Sciatic nerve (tissue), 2 donors: ENCODE results near the gene CUBN. TPM values are rescaled to one million over a fixed set of nuclear protein-coding genes. Genes with fewer than 3 reads are reported as not detected.

Experiments used
- ATAC-seq: fragments of 200-7000 bp; cut with Tn5 transposase; one replicate; pipeline ENCODE4 v1.9.1; 2020; ENCODE audit warnings: mild to moderate bottlenecking, moderate library complexity
- DNase-seq: peaks from one replicate; pipeline ENCODE4 v3.0.0-alpha.2; 2020; ENCODE audit warnings: low spot score
- intact Hi-C: fragments of 100-400 bp; cut with DNase I; formaldehyde crosslinking; loops from one replicate; pipeline ENCODE4 v1.14.2; 2022
- total RNA-seq: library from RNA; stranded (reverse); fragmentation: NEBNext Ultra II Directional; extraction: Animal tissue kit (Norgen Biotek cat#: 25700); gene quantifications from one replicate; pipeline ENCODE4 v1.2.1, GENCODE V29; 2021
- donor health status: DM: no; HTN: no; CAD: no.
- donor health status: DM: no; HTN: no; CAD: no.

Gene CUBN
- total RNA-seq, 1 donor from 2014 or later: 27.6 TPM

- ATAC-seq (no peak), DNase-seq (no peak)
- intact Hi-C loops: loop anchor here (5.0 kb wide), 1 partner anchor 54 kb away; no protein-coding TSS in a partner anchor
Observed at GRCh38 chr10:17005621-17006566, 123.7 kb downstream of the CUBN start.

- ATAC-seq: no peak
- DNase-seq: no peak
- intact Hi-C loops: loop anchor here (5.0 kb wide), 1 partner anchor 53 kb away; no protein-coding TSS in a partner anchor
Observed at GRCh38 chr10:17004801-17005380, 124.7 kb downstream of the CUBN start.

DNA sequence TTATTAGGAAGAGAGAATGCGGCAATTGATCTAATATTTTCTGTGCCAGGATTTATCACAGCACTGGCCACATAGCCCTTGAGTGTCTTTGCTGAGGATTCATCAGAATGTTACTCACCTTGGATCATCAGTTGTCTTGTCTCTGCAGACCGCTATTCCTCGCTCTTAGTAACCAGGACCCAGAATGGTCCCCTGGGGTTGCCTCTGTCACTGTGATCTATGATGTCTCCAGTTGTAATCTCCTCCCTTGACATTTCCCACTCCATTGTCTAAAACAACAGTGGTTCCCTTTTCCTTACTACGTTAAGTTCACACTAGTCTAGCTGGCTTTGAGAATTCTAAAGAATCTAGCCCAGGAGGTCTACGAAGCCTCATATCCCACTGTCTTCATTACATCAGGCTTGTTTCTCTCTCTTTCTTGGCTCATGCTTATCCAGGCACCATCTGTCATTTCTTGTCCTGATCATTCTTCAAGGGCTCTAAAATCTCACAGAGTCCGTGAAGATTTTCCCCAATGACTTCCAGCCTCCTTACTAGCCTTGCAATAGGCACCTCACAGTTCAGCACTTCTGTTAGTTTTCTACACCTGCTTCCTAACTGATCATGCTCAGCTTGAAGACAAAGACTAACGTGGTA is 125.8 kb downstream of the CUBN start:
- DNase-seq (no peak), ATAC-seq (no peak)
- intact Hi-C loops: no loop called here

- no peak for DNase-seq
- intact Hi-C loops: no loop called here
- peak; percentile 29 for ATAC-seq
Observed at GRCh38 chr10:17003151-17003550, 126.5 kb downstream of the CUBN start.

DNA sequence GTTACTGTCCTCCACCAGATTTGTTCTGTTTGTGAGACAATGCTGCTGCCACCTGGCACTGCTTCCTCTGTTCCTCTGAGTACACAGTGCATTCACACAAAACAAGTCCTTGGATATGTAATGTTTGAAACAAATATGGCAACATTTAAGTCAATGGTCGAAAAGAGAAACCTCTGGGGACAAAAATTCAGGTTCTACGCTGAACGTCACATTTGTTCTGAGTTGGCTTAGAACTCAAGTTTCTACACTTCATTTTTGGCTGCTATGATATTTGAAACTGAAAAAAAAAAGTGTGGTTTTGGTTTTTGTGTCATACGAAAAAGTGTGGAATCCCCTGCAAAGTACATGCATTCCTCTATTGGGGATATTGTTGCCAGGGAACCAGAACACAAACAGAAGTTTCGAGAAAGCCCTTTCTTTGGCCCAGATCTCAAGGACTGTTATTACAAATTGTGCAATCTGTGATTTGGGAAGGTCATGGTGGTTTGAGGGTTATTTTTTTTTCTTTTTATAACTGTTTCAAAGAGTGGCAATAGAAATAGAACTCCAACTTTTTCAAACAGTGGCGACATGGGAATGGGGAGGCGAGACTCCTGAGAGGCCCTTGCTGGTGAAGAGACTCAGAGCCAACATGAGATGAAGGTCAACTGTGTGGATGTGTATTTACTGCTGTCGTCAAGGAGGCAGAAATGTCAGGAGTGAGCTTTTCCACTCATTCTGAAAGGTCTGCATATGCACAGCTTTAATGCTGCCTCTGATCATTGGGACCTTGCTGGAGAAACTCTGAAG is 127.5 kb downstream of the CUBN start:
- ATAC-seq (peak; percentile 87), DNase-seq (no peak)
- intact Hi-C loops: no loop called here

GRCh38 chr10:17001297-17001744 is 128.3 kb downstream of the CUBN start:
- ATAC-seq (peak; percentile 14), DNase-seq (no peak)
- intact Hi-C loops: no loop called here

GRCh38 chr10:16999665-17000451 is 129.8 kb downstream of the CUBN start:
- DNase-seq (no peak), ATAC-seq (peak; percentile 82)
- intact Hi-C loops: no loop called here

DNA sequence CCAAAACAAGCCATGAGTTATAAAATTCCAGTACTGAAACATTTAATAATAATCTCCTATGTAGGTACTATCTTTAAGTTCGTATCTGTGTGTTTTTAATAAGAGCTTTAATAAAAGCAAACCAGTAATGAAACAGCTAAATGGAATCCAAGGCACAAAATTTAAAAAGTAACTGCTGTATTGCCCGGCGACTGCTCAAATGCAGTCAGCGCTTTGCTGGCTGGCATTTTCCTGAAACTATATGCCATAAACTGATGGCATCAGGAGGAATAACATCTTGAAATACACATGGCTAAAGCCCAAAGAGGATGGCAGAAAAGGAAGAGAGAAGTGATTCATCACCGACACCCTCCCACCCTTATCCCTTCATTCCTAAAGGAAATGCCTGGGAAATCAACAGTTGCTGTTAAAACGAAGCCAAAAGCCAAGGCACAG is 133.1 kb downstream of the CUBN start:
- intact Hi-C loops: no loop called here
- DNase-seq: no peak
- ATAC-seq: no peak

GRCh38 chr10:16995867-16996529 is 133.6 kb downstream of the CUBN start:
- no peak for ATAC-seq
- no peak for DNase-seq
- intact Hi-C loops: no loop called here

DNA sequence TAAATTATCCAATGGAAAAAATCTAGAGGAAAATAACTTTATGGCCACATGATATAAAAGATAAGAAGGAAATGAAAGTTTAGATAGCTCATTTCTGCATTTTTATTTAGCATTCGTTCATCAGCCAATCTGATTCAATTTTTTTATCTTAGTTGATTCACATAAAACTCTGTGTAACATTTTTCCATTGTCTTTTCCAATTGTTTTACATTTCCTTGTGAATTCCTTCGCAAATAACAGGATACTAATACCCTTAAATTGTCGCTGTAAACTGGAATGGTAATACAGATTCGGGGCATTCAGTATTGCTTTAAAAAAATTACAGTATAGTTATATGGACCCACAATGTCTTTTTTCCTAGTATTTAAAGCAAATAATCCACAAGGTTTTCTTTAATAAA is 136.4 kb downstream of the CUBN start:
- intact Hi-C loops: no loop called here
- DNase-seq (no peak), ATAC-seq (no peak)

DNA sequence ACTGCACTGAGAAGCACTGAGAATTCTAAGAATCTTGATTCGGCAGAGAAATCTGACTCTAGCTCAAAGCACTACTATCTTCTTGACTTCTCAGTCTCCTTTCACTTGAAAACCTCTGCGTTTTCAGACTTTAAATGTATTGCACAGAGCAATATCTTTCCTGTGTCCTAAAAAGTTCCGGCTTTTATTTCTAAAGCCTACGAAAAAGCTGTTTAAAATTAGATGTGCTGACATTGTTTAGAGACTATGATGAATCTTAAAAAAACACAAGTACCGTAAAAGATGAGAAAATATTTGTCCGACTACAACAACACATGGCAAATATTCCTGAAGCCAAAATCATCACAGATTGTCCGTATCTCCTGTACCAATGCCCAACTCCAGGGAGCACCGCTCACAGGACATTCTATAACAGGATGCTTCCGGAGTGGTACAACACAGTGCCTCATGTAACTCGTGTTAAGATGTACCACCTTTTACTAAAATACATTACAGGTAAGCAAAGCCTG is 136.9 kb downstream of the CUBN start:
- intact Hi-C loops: no loop called here

DNA sequence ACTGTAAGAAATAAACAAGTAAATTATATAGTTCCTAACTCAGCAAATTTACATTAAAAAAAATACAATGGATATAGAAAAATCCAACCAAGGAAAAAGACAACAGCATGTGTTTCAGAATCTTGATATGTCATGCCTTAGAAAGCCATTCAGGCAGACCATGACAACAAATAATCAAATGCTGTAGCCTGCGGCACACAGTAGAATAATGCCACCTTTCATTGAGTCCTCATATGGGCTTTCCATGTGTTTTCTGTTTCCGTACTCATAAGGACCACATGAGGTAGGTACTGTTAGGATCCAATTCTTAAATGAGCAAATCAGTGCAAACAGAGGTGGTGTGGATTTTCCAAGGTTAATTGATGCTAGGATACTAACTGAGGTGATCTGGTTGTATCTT is 138.6 kb downstream of the CUBN start:
- no peak for ATAC-seq
- no peak for DNase-seq
- intact Hi-C loops: no loop called here

More for the DNA sequence above, 136.9 kb downstream of the CUBN start:
- DNase-seq: no peak
- peak; percentile 66 for ATAC-seq

DNA sequence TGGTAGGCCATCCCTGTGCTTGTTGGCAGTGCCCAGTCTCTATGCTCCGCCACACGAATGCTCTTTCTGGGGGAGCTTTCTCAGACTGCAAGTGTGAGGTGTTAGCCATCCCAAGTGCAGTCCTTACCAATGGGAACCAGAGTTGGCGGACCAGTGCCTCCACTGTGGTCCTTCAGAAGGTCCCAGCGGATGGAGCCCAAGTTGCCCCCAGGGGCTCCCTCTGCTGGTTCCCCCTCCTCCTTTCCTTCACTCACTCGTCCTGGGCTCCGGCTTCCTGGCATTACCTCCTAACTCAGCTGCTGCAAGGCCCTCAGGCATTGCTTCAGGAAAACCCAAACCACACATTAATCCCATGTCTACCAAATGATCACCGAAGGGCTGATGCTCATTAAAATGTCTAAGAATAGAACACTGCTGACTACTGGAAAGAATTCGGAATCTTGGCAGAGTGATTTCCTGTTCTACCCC is 139.8 kb downstream of the CUBN start:
- ATAC-seq: no peak
- intact Hi-C loops: no loop called here
- no peak for DNase-seq

DNA sequence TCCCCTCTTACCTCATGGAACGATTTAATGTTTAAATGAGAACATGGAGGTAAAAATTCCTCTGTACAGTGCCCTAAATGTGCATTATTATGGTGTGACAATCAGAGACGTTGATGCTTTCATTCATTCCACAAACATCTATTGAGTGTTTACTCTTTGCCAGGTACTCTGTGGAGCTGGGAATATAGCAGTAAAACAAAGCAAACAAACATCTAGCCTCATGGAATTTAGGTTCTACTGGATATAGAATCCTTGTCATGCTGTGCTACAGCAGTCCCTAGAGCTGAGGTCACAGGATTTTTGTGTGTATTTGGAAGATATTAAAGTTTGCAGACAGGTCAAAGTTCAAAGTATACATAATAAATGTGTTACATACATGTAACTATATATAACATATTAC is 140.7 kb downstream of the CUBN start:
- DNase-seq (no peak), ATAC-seq (no peak)
- intact Hi-C loops: no loop called here

- intact Hi-C loops: no loop called here
- ATAC-seq (no peak), DNase-seq (no peak)
Observed at GRCh38 chr10:16987976-16988610, 141.5 kb downstream of the CUBN start.

- DNase-seq (no peak), ATAC-seq (peak; percentile 4)
- intact Hi-C loops: no loop called here
Observed at GRCh38 chr10:16987206-16987621, 142.4 kb downstream of the CUBN start.
